NCI-H1092 treated with DMSO at 0.1 percent for 48 hours (cell line): ENCODE results near the gene RPL28.
A peak's percentile ranks its signal among the peaks of the same experiment; 100 is the strongest.

Experiments used
- DNase-seq: peaks from one replicate; lab custom pipeline; 2025; lab: John Stamatoyannopoulos, UW

Gene RPL28

DNA sequence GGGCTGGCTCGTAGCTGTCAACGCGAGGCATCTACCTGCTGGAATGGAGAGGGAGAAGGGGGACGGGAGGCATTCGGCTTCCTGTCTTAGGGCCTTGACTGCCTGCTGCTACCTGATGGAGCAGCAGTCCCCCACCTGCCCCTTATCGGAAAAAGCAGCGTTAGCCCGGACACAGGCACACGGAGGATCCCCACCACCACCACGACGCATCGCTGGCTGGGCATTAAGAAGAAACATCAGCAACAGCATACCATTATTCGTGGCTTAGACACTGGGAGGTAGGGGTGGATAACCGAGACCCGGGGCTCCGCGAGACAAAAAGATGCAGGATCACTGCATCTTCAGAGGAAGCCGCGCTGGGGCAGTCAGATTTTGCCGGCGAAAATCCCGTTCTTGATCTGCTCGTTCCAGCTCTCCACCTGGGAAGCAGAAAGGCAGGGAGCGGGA, 32.4 kb upstream of the RPL28 start:
- DNase-seq, result no peak

DNA sequence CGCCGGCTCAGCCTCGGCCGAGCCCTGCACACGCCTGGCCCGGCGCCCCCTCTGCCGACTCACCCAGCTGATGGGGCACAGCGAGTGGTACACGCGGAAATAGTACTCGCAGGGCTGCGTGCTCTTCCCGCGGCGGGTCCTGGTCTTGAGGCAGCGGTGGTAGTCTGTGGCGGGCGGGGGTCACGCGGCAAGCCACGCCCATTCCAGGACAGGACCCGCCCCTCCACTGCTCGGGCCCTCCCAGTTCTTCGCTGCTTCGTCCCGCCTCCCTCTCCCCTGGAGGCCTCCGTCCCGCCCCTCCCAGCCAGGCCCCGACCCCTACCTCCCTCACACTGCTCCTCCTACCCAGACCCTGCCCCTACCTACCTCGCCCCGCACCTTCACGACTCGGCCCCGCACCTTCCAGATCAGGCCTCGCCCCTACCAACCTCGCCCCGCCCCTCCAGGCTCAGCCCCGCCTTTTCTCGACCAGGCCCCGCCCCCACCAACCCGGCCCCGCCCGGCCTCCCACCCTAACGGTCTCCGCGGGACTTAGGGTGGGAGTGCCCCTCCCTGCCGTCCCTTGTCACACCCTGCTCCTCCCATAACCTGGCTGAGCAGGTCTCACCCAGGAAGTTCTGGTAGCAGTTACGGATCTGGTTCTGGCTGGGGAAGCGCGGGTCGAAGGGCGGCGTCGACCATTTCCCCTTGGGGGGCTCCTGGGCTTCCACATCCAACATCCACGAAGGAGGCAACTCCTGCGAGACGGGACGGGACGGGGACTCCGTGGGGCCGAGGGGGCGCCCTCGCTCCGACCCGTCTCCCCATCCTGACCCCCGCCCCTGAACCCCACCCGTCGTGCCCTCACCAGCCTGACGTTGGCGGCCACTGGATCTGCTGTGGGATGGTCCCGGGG, 31.7 kb upstream of the RPL28 start:
- DNase-seq, result no peak

DNA sequence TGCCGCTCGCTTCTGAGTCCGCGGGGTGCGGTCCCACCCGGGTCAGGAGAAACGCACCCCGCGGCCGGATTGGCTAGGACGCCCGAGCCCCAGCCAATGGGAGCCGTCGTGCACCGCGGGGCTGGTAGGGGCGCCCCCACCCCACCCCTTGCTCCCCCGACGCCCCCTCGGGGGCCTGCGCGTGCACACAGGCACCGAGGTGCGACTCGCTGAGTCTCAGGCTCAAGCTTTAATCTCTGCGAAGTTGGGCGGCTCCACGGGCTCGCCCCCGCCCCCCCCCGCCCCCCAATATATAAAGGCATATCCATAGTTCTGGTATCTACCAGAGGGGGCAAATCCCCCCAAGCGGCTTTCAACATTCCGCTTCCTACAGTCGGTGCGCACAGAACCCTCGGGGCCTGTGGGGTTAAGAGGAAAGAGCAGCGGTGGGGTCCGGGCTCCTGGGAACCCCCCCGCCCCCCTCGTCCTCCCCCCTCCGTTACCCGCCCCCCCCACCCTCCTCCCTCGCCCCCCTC, 31.0 kb upstream of the RPL28 start, which contains the start of gene COX6B2:
Gene COX6B2, minus strand, starts transcription at position 22 of the 515 bp plus-strand sequence. CDS start 198 bp downstream, outside the sequence.
- no peak for DNase-seq

DNA sequence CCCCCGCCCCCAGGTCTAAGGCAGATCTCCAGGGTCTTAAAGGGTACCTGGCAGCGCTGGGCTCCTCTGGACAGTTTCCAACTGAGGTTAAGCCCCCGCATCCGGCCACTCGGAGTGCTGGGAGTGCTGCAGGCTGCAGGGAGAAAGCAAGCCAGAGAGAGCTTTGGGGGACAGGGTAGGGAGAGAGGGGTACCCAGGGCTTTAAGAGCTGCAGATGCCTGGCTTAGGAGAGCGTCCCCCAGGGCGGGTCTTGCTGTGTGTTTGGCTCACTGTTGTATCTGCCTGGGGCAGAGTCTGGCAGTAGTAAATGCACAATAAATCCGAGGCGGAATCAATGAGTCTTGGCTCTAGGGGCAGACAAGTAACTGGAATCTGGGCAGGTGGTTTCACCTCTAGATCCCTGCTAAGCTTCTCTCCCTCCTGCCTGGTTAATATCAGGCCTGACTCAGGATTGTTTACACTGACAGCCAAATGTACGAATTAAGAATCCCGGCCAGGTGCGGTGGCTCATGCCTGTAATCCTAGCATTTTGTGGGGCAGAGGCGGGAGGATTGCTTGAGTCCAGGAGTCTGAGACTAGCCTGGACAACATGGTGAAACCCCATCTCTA, 30.4 kb upstream of the RPL28 start:
- DNase-seq, result no peak

DNA sequence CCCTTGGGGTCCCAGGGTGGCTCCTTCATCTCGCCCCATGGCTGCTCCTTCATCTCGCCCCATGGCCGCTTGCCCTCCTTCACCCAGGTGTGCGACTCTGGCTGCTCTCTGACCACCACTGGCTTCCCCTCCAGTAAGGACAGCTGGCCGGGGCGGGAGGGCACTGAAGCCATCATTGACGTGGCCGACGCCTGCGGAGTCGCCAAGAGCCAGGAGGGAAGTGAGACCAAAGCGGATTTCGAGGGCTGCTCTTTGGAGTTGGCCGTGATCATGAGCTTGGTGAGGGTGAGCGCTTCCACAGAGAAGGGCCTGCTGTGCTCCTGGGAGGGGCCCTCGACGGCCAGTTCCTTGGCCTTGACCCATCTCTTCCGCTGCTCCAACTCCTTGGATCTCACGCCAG, 27.2 kb upstream of the RPL28 start:
- DNase-seq, result no peak

DNA sequence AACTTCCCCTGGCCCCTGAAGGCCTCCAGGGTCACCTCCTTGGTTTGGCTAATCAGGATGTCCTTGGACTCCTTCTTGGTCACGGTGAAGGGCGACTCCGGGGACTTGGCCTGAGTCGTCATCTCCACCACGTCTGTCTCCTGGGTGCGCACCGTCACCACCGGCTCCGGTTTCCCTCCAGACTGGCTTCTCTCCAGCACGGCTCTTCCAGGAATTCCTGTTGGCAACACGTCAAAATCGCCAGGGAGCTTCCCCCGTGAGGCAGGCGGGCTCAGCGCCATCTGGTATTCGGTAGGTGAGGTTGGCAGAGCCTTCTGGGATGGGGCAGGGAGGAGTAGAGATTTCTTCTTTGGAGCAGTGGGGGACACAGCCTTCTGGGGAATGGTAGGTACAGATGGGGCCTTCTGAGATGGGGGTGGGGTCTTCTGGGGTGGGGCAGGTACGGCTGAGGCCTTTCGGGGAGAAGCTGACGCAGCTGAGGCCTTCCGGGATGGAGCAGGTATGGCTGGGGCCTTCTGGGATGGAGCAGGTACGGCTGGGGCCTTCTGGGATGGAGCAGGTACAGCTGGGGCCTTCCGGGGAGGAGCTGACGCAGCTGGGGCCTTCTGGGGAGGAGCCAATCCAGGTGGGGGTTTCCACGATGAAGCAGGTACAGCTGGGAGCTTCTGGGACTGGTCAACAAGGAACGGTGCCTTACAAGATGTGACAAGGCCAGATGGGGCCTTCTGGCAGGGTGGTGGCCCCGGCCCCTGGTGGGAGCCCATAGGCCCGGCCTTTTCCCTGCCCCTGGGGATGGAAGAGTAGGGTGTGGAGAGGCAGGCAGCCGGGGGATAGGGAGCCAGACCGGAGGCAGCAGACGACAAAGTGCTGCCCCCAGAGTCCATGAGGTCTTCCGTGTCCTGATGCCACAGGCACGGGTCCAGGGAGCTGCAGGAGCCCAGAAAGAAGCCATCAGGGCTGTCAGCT, 26.5 kb upstream of the RPL28 start:
- peak; percentile 29 for DNase-seq

DNA sequence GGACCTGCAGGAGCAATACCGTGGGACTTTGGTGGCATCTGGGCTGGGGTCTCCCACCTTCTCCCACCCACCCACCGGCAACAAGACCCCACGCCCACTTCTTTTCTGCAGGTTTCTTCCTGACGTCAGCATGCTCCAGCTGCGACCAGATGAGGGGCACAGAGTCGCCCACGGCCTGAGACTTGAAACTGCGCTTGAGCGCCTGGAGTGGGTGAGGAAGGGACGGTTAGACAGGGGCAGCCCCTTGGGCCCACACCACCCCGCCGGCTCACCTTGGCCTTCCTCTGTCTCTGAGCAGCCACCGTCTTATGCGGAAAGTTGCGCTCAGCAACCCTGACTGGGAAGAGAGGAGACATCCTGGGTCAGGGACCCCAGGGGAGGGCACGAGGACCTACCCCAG, 24.8 kb upstream of the RPL28 start:
- no peak for DNase-seq

DNA sequence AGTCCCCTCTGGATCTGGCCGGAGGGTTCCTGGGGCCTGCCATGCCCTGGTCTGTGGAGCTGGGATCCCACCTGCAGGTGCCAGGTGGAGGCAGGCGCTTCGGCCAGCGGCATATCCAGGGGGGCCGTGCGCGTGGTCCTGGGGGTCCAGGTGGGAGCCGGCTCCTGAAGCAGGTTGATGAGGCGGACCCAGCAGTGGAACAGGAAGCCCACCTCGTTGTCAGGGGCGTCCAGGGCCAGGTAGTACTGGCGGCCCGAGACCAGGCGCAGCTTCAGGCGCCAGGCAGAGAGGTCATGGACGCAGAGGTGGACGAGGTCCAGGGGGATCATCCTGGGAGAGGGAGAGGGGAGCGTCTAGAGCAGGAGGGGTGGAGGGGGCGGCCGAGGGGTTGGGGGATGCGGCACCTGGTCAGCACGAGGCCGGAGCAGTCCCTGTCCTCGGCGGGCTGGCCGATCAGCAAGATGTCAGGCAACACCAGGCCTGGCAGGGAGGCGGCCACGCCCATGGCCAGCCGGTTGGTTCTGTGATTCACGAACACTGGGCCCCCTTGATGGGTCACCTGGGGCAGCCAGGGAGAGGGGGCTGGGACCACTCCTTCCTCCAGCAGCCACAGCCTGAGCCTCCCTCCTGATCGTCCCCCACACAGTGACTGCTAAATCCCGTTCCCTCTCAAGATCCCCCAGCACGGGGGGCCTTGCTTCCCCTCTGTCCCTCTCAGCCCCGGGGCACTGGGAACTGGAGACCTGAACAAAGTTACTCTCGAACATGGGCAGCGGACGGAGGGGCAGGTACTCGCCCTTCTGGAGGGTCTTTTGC, 23.4 kb upstream of the RPL28 start:
- no peak for DNase-seq

DNA sequence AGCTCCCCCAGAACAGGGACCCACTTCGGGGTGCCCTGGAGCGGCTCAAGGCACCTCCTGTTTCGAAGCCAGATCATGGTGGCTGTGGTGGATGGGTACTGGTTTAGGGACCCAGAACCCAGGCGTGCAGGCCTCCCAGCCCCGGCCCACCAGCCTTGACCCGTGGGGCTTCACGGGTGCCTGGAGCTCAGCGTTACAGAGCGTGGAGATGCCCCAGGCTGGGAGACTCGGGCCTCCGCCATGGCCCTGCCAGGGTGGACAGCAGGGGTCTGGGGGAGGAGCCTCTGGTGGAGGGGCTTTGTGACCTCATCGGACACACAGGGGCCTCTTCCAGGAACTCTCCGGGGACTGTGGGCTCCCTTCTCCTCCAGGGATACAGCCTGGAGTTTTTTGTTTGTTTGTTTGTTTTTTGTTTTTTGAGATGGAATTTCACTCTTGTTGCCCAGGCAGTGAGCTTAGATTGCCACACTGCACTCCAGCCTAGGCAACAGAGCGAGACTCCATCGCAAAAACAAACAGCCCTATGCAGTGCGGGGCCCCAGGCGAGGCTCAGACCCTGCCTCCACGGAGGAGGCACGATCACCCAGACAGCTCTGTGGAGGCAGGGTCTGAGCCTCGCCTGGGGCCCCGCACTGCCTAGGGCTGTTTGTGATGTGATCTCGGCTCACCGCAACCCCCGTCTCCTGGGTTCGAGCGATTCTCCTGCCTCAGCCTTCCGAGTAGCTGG, 22.6 kb upstream of the RPL28 start, which contains the start of gene GARIN5B:
Gene GARIN5B, minus strand, starts transcription at position 271 of the 727 bp plus-strand sequence. Its CDS starts 194 bp downstream, at position 77.
- no peak for DNase-seq

DNA sequence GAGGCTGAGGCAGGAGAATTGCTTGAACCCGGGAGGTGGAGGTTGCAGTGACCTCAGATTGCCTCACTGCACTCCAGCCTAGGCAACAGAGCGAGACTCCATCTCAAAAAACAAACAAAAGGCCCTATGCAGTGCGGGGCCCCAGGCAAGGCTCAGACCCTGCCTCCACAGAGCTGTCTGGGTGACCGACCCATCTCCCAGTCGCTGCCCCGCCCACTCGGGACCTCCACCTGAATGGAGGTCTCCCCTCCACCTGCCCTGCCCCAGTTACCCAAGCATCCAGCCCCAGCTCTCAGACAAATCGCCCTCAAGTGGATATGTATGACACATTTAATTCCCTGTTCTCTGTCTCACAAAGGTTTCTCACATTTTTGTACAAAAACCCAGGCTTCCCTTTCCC, 20.5 kb upstream of the RPL28 start:
- DNase-seq, result no peak

DNA sequence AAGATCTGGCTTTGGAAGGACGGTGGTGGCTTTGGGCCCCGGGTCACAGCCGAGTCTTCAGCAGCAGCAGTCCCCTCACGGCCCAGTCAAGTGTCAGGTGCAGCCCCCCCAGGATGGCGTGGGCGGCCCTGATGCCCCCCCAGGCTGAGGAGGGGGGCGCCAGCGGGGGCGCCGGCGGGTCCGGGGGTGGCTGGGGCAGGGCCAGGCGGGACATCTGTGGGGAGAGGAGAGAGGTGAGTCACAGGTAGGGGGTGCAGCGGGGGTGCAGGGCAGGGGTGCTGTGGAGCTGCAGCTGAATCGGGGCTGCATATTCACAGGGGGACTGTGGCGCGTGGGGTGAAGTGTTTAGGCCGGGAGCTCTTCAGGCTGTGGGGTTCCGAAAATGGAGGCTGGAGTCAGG, 19.8 kb upstream of the RPL28 start:
- no peak for DNase-seq

DNA sequence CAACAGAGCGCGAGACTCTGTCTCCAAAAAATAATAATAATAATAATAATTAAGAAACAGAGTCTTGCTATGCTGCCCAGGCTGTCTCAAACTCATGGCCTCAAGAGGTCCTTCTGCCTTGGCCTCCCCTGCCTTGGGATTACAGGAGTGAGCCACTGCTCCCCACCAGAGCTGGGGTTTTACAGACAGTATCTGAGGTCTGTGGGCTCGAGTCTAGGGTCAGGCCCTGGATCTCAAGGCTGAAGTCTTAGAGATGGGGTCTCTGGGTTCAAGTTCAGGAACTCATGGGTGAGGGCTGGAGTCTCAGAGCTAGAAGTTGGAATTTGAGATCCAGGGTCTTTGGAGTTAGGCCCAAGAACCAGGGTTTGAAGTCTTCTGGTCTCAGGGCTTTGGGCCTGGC, 18.9 kb upstream of the RPL28 start:
- DNase-seq, result no peak

DNA sequence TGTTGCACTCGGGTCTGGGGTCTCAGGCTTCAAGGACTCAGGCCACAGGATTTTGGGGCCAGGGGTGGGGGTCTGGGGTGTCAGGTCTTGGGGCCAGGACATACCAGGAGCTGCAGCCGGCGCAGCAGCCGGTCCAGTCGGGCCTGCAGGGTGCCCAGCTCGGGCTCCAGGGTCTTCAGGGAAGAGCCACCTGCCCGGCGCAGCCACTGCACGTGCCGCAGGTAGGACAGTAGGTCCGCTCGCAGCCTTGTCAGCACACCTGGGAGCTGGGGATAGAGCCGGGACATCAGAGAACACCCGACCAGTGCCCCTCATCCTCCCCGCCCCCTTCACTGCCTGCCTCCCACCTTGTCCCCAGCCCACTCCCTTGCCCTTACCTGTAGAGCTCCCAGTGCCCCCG, 17.6 kb upstream of the RPL28 start:
- no peak for DNase-seq

DNA sequence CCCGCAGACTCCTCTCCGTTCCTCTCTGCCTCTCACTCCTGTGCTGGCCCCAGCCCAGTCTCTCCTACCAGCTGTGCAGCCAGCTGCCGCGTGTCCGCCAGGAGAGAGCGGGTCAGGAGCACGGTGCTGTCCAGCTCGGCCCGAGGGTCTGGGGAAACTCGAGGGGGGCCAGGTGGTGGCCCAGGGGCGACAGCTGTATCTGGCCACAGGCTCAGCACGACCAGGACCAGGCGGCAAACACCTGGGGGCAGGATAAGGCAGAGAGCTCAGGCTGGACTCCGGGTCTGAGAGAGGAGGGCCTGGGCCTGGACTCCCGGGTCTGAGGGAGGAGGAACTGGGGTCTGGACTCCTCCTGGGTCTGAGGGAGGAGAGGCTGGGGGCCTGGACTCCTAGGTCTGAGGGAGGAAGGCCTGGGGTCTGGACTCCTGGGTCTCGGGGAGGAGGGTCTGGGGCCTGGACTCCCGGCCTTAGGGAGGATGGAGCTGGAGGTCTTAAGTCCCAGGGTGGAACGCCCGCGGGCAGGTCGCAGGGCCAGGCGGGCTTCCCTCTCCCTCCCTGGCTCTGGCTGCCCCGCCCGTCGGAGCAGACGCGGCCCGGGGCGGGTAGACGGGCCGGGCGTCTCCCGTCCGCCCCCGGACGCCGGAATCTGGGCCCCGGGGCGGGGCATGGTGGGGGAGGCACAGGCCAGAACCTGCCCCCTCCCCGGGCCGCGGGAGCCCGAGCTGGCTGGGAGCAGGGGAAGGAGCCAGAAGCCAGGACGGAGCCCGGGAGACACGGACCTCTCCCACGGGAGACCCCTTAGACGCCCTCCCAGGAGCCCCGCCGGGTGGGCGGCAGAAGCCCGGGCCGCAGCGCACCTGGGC, 16.8 kb upstream of the RPL28 start:
- no peak for DNase-seq

DNA sequence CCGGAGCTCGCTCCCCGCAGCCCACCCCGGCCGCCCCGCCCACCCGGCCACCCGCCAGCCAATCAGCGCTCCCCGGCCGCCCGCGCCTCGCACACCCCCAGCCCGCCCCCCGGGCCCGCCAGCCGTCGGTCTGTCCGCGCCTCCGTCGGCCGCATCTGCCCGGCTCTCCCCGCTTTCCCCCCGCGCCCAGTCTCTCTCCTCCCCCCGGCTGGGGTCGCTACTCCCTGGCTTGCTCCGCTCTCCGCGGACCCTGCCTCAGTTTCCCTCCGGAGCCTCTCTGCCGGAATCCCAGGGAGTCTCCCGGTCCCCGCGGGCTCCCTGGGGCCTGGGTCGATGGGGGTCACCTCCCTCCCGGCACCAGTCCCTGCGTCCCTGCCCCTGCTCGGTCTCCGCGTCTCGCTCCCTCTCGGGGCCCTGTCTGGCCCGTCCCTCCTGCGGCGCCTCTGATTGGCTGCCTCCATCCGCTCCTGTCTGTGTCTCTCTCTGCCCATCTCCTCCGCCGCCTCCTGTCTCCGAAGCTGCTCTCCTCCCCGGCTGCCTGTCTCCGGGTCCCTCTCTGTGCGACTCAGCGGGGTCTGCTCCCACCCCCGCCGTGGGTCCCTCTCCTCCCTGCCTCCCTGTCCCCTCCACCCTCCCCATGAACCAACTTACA, 16.0 kb upstream of the RPL28 start:
- no peak for DNase-seq

DNA sequence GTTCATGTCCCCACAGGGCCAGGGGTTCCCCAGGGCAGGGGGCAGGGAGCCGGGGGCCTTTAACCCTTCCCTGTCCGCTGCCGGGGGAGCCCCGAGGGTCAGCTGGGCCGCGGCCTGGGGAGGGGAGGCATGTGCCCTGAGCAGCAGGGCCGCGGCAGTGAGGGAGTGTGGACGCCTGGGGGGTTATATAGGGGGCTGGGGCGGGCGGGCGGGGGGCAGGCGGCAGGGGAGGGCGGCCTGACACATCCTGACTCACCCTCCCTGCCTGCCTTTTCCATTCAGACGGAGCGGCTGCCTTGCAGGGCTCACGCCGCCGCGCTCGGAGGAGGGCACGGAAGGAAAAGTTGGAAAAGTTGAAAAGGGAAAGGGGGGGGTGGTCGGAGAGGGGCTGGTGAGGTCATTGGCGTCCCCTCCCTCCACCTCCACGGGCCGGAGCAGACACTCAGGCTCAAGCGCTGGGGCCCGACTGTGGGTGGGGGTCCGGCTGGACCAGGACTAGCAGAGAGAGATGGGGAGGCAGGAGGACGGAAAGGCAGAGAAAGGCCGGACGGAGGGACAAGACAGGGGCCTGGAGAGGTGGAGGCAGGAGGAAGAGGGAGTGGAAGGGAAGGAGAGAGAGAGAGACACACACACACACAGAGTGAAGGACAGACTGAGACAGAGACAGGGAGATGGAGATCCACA, 15.3 kb upstream of the RPL28 start, which contains the start of gene IL11:
Gene IL11, minus strand, starts transcription at position 159 of the 684 bp plus-strand sequence. Its CDS starts 153 bp downstream, at position 6.
- DNase-seq, result no peak

DNA sequence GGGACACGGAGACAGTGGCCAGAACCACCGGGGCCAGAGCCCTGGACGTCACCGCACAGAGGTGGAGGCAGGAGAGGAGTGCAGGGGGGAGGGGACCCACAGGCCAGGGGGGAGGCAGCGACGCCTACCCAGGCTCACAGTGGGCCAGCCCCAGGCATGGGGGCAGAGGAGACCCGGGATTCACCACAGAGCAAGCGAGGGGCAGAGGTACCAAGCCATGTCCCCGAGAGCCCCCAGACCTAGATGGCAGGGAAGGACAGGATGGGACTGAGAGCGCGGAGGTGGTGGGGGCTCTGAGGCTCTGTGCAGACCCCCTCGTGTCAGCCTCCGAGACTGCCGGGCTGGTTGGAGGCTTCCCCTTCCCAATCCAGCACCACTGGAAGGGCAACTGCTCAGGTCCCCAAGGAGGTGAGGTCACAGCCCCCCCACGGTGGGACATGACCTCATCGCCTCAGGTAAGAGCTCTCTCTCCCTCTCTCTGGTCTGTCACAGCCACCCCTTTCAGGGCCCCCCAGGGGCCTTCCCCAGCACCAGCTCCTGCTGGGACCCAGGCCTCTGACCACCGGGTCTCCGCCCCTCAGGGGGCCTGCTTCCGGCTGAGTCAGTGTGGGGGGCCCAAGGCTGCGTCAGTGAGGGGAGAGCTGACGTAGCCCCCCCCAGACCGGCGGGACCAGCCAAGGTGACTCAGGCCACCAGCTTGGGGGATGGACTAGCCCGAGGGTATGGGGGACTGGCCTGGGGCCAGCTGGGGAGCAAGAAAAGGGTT, 13.2 kb upstream of the RPL28 start:
- DNase-seq, result no peak
